22Rv1 (cell line): ENCODE data around the gene WDFY4.

Experiments
- ZFX ChIP-seq: fragments of 450-650 bp; IDR thresholded peaks from 2 replicates; pipeline ENCODE4 v1.6.1; 2017; ENCODE audit warnings: antibody characterized with exemption, borderline replicate concordance
- TF ChIP-seq, protein P1 (sequence below): fragments of 450-650 bp; IDR thresholded peaks from 2 replicates; pipeline ENCODE4 v1.5.1; 2017; ENCODE audit warnings: mild to moderate bottlenecking

- TF ChIP-seq, protein P1, sequence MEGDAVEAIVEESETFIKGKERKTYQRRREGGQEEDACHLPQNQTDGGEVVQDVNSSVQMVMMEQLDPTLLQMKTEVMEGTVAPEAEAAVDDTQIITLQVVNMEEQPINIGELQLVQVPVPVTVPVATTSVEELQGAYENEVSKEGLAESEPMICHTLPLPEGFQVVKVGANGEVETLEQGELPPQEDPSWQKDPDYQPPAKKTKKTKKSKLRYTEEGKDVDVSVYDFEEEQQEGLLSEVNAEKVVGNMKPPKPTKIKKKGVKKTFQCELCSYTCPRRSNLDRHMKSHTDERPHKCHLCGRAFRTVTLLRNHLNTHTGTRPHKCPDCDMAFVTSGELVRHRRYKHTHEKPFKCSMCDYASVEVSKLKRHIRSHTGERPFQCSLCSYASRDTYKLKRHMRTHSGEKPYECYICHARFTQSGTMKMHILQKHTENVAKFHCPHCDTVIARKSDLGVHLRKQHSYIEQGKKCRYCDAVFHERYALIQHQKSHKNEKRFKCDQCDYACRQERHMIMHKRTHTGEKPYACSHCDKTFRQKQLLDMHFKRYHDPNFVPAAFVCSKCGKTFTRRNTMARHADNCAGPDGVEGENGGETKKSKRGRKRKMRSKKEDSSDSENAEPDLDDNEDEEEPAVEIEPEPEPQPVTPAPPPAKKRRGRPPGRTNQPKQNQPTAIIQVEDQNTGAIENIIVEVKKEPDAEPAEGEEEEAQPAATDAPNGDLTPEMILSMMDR = no peak
- TF ChIP-seq ZFX = no peak
These were observed 78.8 kb downstream of the WDFY4 start for GRCh38 chr10:48763403-48763965.
